A549 (cell line): ENCODE results near the gene TCF20. TPM values are rescaled to one million over a fixed set of nuclear protein-coding genes. Genes with fewer than 3 reads are reported as not detected.

ENCODE experiments used
- ATAC-seq, 2 experiments: fragments of 200-7000 bp in 1 of 2; fragments of >200 bp in 1 of 2; cut with Nextera tagmentation in 1 of 2; cut with Tn5 transposase in 1 of 2; 3 replicates each; pipeline versions ENCODE4 v1.8.0 to v1.9.1; 2018 to 2020; ENCODE audit warnings: mild to moderate bottlenecking in 1 of 2, moderate library complexity in 1 of 2
- CTCF ChIA-PET: fragments of 300-600 bp; sonication (Branson Sonifier 250); formaldehyde crosslinking; extraction: SDS; loops from one replicate; lab custom pipeline; 2021; ENCODE audit warnings: antibody characterized with exemption, inconsistent platforms; lab: Yijun Ruan, JAX
- POLR2A ChIA-PET: fragments of 350-600 bp; formaldehyde crosslinking; extraction: SDS; loops from one replicate; lab custom pipeline; 2021; ENCODE audit warnings: antibody characterized with exemption, inconsistent platforms; lab: Yijun Ruan, JAX
- DNase-seq, 2 experiments: peaks; one replicate each; pipeline versions ENCODE4 v3.0.0 to v3.0.0-alpha.2; 2011 to 2016; ENCODE audit warnings: low read depth in 1 of 2, low spot score in 1 of 2
- FAIRE-seq: peaks from 2 replicates; lab custom pipeline; 2011; peaks lifted over from hg19 to GRCh38; lab: Jason Lieb, UNC
- H3K27ac ChIP-seq, 2 experiments: fragments of >200 bp; sonication (Bioruptor Twin); formaldehyde crosslinking; 3 replicates each; pipeline ENCODE4 v1.5.1; 2016 to 2017
- H3K4me1 ChIP-seq: fragments of >200 bp; sonication (Bioruptor Twin); formaldehyde crosslinking; 3 replicates; pipeline ENCODE4 v1.6.1; 2016
- H3K4me2 ChIP-seq: fragments of >200 bp; sonication (Bioruptor Twin); formaldehyde crosslinking; 3 replicates; pipeline ENCODE4 v1.6.1; 2016
- H3K4me3 ChIP-seq: fragments of >200 bp; sonication (Bioruptor Twin); formaldehyde crosslinking; 3 replicates; pipeline ENCODE4 v1.5.1; 2016
- H3K9me3 ChIP-seq: fragments of >200 bp; sonication (Bioruptor Twin); formaldehyde crosslinking; 3 replicates; pipeline ENCODE4 v1.6.1; 2016
- ATOH8 ChIP-seq: fragments of 250-450 bp; sonication (Bioruptor Pico); IDR thresholded peaks from 2 replicates; pipeline ENCODE4 v1.5.0; 2020; ENCODE audit warnings: low read depth, mild to moderate bottlenecking, moderate library complexity
- CHD2 ChIP-seq: fragments of 150-350 bp; IDR thresholded peaks from 2 replicates; pipeline ENCODE4 v1.6.1; 2014; ENCODE audit warnings: low read length; ENCODE audit not compliant: partially characterized antibody
- EHMT2 ChIP-seq: fragments of 200-600 bp; sonication (generic); IDR thresholded peaks from 2 replicates; pipeline ENCODE4 v1.6.1; 2016; ENCODE audit warnings: antibody characterized with exemption, low read depth, mild to moderate bottlenecking, moderate library complexity
- ELK1 ChIP-seq: fragments of 150-350 bp; IDR thresholded peaks from 2 replicates; pipeline ENCODE4 v1.6.1; 2014; ENCODE audit warnings: low read depth, mild to moderate bottlenecking, low read length
- EP300 ChIP-seq, 2 experiments: fragments of >200 bp; sonication (Bioruptor Twin); formaldehyde crosslinking; IDR thresholded peaks; 2 replicates in 1 of 2; 3 replicates in 1 of 2; pipeline ENCODE4 v1.6.1; 2016 to 2017
- GATA3 ChIP-seq: IDR thresholded peaks from 2 replicates; pipeline ENCODE4 v1.6.1; 2012; ENCODE audit warnings: borderline replicate concordance
- HDAC2 ChIP-seq: fragments of 200-600 bp; sonication (generic); IDR thresholded peaks from 2 replicates; pipeline ENCODE4 v1.6.1; 2016
- HEYL ChIP-seq: fragments of 250-450 bp; sonication (Bioruptor Pico); IDR thresholded peaks from 2 replicates; pipeline ENCODE4 v1.8.0; 2021; ENCODE audit warnings: mild to moderate bottlenecking, moderate library complexity
- HOXA7 ChIP-seq: fragments of 250-450 bp; sonication (Bioruptor Pico); IDR thresholded peaks from 2 replicates; pipeline ENCODE4 v1.5.0; 2020; ENCODE audit warnings: mild to moderate bottlenecking, moderate library complexity
- HOXB5 ChIP-seq: fragments of 250-450 bp; sonication (Bioruptor Pico); IDR thresholded peaks from 2 replicates; pipeline ENCODE4 v1.5.0; 2020; ENCODE audit warnings: mild to moderate bottlenecking, moderate library complexity
- JUN ChIP-seq, 2 experiments: fragments of >200 bp; sonication (Bioruptor Twin); formaldehyde crosslinking; IDR thresholded peaks; 2 replicates in 1 of 2; 3 replicates in 1 of 2; pipeline ENCODE4 v1.6.1; 2016 to 2017
- MAX ChIP-seq: IDR thresholded peaks from 2 replicates; pipeline ENCODE4 v1.6.1; 2012
- MAZ ChIP-seq: fragments of 150-350 bp; IDR thresholded peaks from 2 replicates; pipeline ENCODE4 v1.6.1; 2014; ENCODE audit warnings: antibody characterized with exemption, low read depth, low read length, borderline replicate concordance
- NFE2L2 ChIP-seq: fragments of 150-350 bp; conservative IDR thresholded peaks from 2 replicates; pipeline ENCODE4 v1.6.1; 2014; ENCODE audit warnings: low read length
- NR3C1 ChIP-seq: fragments of >200 bp; sonication (Bioruptor Twin); formaldehyde crosslinking; IDR thresholded peaks from 3 replicates; pipeline ENCODE4 v1.6.1; 2017
- PBX3 ChIP-seq: IDR thresholded peaks from 2 replicates; pipeline ENCODE4 v1.6.1; 2012
- RAD21 ChIP-seq, 2 experiments: fragments of >200 bp in 1 of 2; sonication (Bioruptor Twin) in 1 of 2; formaldehyde crosslinking in 1 of 2; IDR thresholded peaks in 1 of 2; conservative IDR thresholded peaks in 1 of 2; 2 replicates in 1 of 2; 3 replicates in 1 of 2; pipeline ENCODE4 v1.6.1; 2012 to 2018; ENCODE audit warnings: inconsistent platforms in 1 of 2
- REST ChIP-seq: fragments of 200-600 bp; sonication (generic); IDR thresholded peaks from 2 replicates; pipeline ENCODE4 v1.6.1; 2016; ENCODE audit warnings: antibody characterized with exemption, mild to moderate bottlenecking, moderate library complexity
- RFX5 ChIP-seq: fragments of 450-650 bp; IDR thresholded peaks from 2 replicates; pipeline ENCODE4 v1.7.1; 2014; ENCODE audit warnings: antibody characterized with exemption, mild to moderate bottlenecking, moderate library complexity
- TP53 ChIP-seq: fragments of 250-450 bp; sonication (Bioruptor Pico); IDR thresholded peaks from 2 replicates; pipeline ENCODE4 v1.5.0; 2021; ENCODE audit warnings: mild to moderate bottlenecking, moderate library complexity
- ZFP36 ChIP-seq: fragments of 450-650 bp; IDR thresholded peaks from 2 replicates; pipeline ENCODE4 v1.6.1; 2014; ENCODE audit warnings: borderline replicate concordance; ENCODE audit not compliant: partially characterized antibody
- ZNF302 ChIP-seq: fragments of 250-450 bp; sonication (Bioruptor Pico); IDR thresholded peaks from 2 replicates; pipeline ENCODE4 v1.9.0; 2021; ENCODE audit warnings: inconsistent platforms, mild to moderate bottlenecking, moderate library complexity
- ZSCAN20 ChIP-seq: fragments of 250-450 bp; sonication (Bioruptor Pico); IDR thresholded peaks from 2 replicates; pipeline ENCODE4 v1.8.0; 2022; ENCODE audit warnings: mild to moderate bottlenecking, moderate library complexity
- WGBS: methylation state at CpG from one replicate; pipeline ENCODE4 v1.1.6; 2017; ENCODE audit errors: missing lambda C conversion rate; 5-methylcytosine and 5-hydroxymethylcytosine counted together
- polyA plus RNA-seq, 4 experiments: library from polyadenylated mRNA; depleted of rRNA in 3 of 4; stranded (reverse); fragments of >200 nt; fragmentation: RNase III in 1 of 4; extraction: RNeasy Plus Mini Kit Qiagen cat#74134 plus additional on column Dnase treatment in 1 of 4; gene quantifications; 2 replicates in 3 of 4; 3 replicates in 1 of 4; pipeline ENCODE4 v1.2.3, GENCODE V29; 2011 to 2017

The TCF20 gene
- polyA plus RNA-seq, 2 of the 4 experiments (the other 2 are of a cell fraction) = 11.9 to 16.5 TPM

- no peak overlapping the region for H3K27ac ChIP-seq
- ChIA-PET POLR2A (no interaction called here), CTCF (no interaction called here)
- no peak overlapping the region for H3K4me3 ChIP-seq
- no peaks in the 10 kb centered on the region for H3K9me3 ChIP-seq
- TF ChIP-seq ATOH8 (CRISPR knock-in tag) = no peak
- no peak for TF ChIP-seq CHD2
- no peak for TF ChIP-seq HEYL (CRISPR knock-in tag)
- TF ChIP-seq HOXA7 (CRISPR knock-in tag) = no peak
- no peak for TF ChIP-seq EP300 (IDR thresholded peaks at IDR 0.05)
- TF ChIP-seq GATA3 = no peak
- no peak for TF ChIP-seq RFX5
- TF ChIP-seq MAX = no peak
- no peak for TF ChIP-seq HOXB5 (CRISPR knock-in tag)
- TF ChIP-seq HDAC2 = no peak
- TF ChIP-seq ZFP36 = no peak
- DNase-seq (no peak), ATAC-seq (no peak; a peak in 3 of 6 replicates), FAIRE-seq (no peak)
- H3K4me1 ChIP-seq = no peaks in the 10 kb centered on the region
- H3K4me2 ChIP-seq = no peak overlapping the region
- WGBS = 80% methylated on average over 3 of the region's 4 CpGs
These were observed 11.3 kb upstream of the TCF20 start for GRCh38 chr22:42281706-42282251.

GRCh38 chr22:42281284-42281683 is 10.8 kb upstream of the TCF20 start:
- FAIRE-seq = no peak
- ATAC-seq = no peak
- Histone ChIP-seq H3K4me2 (no peak overlapping the region), H3K4me1 (no peaks in the 10 kb centered on the region), H3K27ac (no peak overlapping the region), H3K9me3 (no peaks in the 10 kb centered on the region), H3K4me3 (no peak overlapping the region)
- TF ChIP-seq HDAC2 (no peak), ZFP36 (peak; percentile 75)
- ChIA-PET CTCF (no interaction called here), POLR2A (no interaction called here)
- no peak for DNase-seq
- WGBS = 96% methylated on average over 10 of the region's 10 CpGs

- DNase-seq (no peak), ATAC-seq (no peak), FAIRE-seq (no peak)
- H3K4me2 ChIP-seq = no peak overlapping the region
- no peaks in the 10 kb centered on the region for H3K9me3 ChIP-seq
- no peak for TF ChIP-seq ZNF302 (CRISPR knock-in tag)
- TF ChIP-seq ELK1 = no peak
- no peak for TF ChIP-seq RAD21 (conservative IDR thresholded peaks at IDR 0.05 in 1 of 2, IDR thresholded peaks at IDR 0.05 in 1 of 2)
- WGBS = no CpG with 5 or more reads among the region's 5 CpGs
- ChIA-PET CTCF (no interaction called here), POLR2A (no interaction called here)
- H3K27ac ChIP-seq = no peak overlapping the region
- H3K4me3 ChIP-seq = no peak overlapping the region
- no peaks in the 10 kb centered on the region for H3K4me1 ChIP-seq
These were observed 10.4 kb upstream of the TCF20 start for GRCh38 chr22:42280836-42281235.

- ChIA-PET CTCF (interaction anchor here (0.8 kb wide), 1 partner anchor 44 kb away, joined by 3 read pairs; no protein-coding TSS in a partner anchor), POLR2A (no interaction called here)
- FAIRE-seq (no peak), DNase-seq (no peak), ATAC-seq (no peak)
- H3K4me1 ChIP-seq = no peaks in the 10 kb centered on the region
- 89% methylated on average over 9 of the region's 9 CpGs for WGBS
- no peak overlapping the region for H3K4me3 ChIP-seq
- no peaks in the 10 kb centered on the region for H3K9me3 ChIP-seq
- H3K4me2 ChIP-seq = no peak overlapping the region
- no peak overlapping the region for H3K27ac ChIP-seq
- TF ChIP-seq MAZ = no peak
- no peak for TF ChIP-seq REST
- no peak for TF ChIP-seq JUN (IDR thresholded peaks at IDR 0.05)
- no peak for TF ChIP-seq NR3C1
- TF ChIP-seq NFE2L2 = no peak
- TF ChIP-seq TP53 (CRISPR knock-in tag) = no peak
- no peak for TF ChIP-seq ZSCAN20
- TF ChIP-seq EHMT2 = no peak
- no peak for TF ChIP-seq PBX3
- TF ChIP-seq ELK1 = no peak
These were observed 9.7 kb upstream of the TCF20 start for GRCh38 chr22:42280140-42280539.
